ENCODE data around the gene TGFB2. TPM values are rescaled to one million over a fixed set of nuclear protein-coding genes. Genes with fewer than 3 reads are reported as not detected.

Gene TGFB2
- total RNA-seq, 1 experiment from 2014 or later = not detected

GRCh38 chr1:218480588-218481099 lies 135.5 kb downstream of the TGFB2 start:
- no peak overlapping the region for H2BK15ac ChIP-seq (ENCODE audit: low read depth, low read length)
- H4K5ac ChIP-seq (ENCODE audit: insufficient read length, low read depth, low read length) = no peak overlapping the region
- Mint-ChIP-seq H3K27me3 (ENCODE audit: low read depth) (no peaks in the 10 kb centered on the region), H3K27ac (no peak overlapping the region), H3K4me3 (no peak overlapping the region), H3K9me3 (no peaks in the 10 kb centered on the region), H3K36me3 (ENCODE audit: insufficient read depth in 1 of 3, low read depth in 3 of 3) (no peaks in the 10 kb centered on the region), H3K4me1 (peaks cover 6 to 8% of the 10 kb centered on the region in 2 experiments; a peak in 3 of 4 replicates)
- H2BK120ac ChIP-seq (ENCODE audit: low read depth, low read length, poor library complexity, severe bottlenecking) = no peak overlapping the region
- no peak overlapping the region for H2AFZ ChIP-seq (ENCODE audit: low read length)
- no peak overlapping the region for H3K4ac ChIP-seq (ENCODE audit: low read depth, low read length)
- no CpG with 5 or more reads among the region's 1 CpG for WGBS (ENCODE audit: extremely low coverage, insufficient read length, low lambda C conversion rate)
- no peak overlapping the region for H3T11ph ChIP-seq (ENCODE audit: low read length)
- no peak for TF ChIP-seq CTCF (conservative IDR thresholded peaks at IDR 0.05)
- no peak overlapping the region for H3K4me2 ChIP-seq (ENCODE audit: insufficient read depth, insufficient read length, low read length)
- no peaks in the 10 kb centered on the region for H3K79me1 ChIP-seq (ENCODE audit: insufficient read depth, low read depth, low read length, poor library complexity, severe bottlenecking)
- H2BK5ac ChIP-seq (ENCODE audit: insufficient read length, low read length) = no peak overlapping the region
- H3K79me2 ChIP-seq (ENCODE audit: insufficient read depth, low read length) = no peaks in the 10 kb centered on the region
- H3K23ac ChIP-seq (ENCODE audit: insufficient read length, low read depth, low read length) = no peak overlapping the region
- H3K9me3 ChIP-seq (ENCODE audit: control insufficient read depth, low read depth, low read length) = no peaks in the 10 kb centered on the region
- no peak overlapping the region for H2BK12ac ChIP-seq (ENCODE audit: insufficient read length, low read depth, low read length)
- no peak for DNase-seq
- H3K9ac ChIP-seq (ENCODE audit: extremely low read depth, insufficient read length, low read length) = no peak overlapping the region
- H4K8ac ChIP-seq (replicated peaks; ENCODE audit: insufficient read length, low read depth, low read length) = no peak overlapping the region
- H4K91ac ChIP-seq (ENCODE audit: insufficient read length, low read depth, low read length) = no peak overlapping the region
- H2BK20ac ChIP-seq (ENCODE audit: low read depth, low read length, poor library complexity, severe bottlenecking) = no peak overlapping the region
- H3K4me1 ChIP-seq (ENCODE audit: insufficient read depth, low read length) = no peaks in the 10 kb centered on the region
- H3K14ac ChIP-seq (ENCODE audit: insufficient read depth, low read length) = no peak overlapping the region
- H3K18ac ChIP-seq (ENCODE audit: insufficient read length, low read depth, low read length) = no peak overlapping the region
- no peak overlapping the region for H2AK5ac ChIP-seq (ENCODE audit: insufficient read length, low read length)
- no peaks in the 10 kb centered on the region for H4K20me1 ChIP-seq (ENCODE audit: control insufficient read depth, insufficient read depth, insufficient read length)
- no peaks in the 10 kb centered on the region for H3K23me2 ChIP-seq (ENCODE audit: insufficient read length, low read depth, low read length, poor library complexity, severe bottlenecking)
- no peaks in the 10 kb centered on the region for H3K27me3 ChIP-seq (ENCODE audit: insufficient read depth, low read length)
- H3K56ac ChIP-seq (ENCODE audit: insufficient read length, low read depth, low read length) = no peak overlapping the region
- no peak overlapping the region for H3K27ac ChIP-seq (ENCODE audit: insufficient read length, low read depth, low read length)
